ENCODE measurements around the gene CENPH.
"Not testable (repeated sequence)": the region's sequence is repeated elsewhere in the genome, so short reads cannot be mapped to it uniquely, and the experiment has no call there.

Gene CENPH

GRCh38 chr5:69255940-69256339 lies 66.6 kb downstream of the CENPH start:
- DNase-seq (ENCODE audit: low spot score) = not testable (repeated sequence)

DNA sequence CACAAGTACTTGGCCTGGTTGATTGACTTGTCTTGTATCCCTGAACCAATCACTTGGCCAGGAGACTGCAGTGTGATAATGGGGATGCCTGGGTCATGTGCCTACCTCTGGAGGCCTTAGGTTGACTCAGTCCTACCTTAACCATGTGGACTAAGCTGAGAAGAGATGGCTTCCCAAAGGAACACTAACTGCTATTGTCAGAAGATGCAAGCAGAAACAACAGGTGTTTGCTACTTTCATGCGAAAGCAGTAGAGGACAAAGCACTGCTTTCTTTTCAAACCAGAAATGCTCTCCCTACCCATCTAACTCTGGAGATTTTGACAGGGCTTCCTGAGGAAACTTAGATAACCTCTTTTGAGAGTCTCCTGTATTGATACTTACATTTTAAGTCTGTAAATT lies 68.2 kb downstream of the CENPH start:
- DNase-seq (ENCODE audit: low spot score) = no peak

Data from SW480 (cell line).